AG04450 (cell line): ENCODE data around the gene HERC4. TPM values are rescaled to one million over a fixed set of nuclear protein-coding genes. Genes with fewer than 3 reads are reported as not detected.
"Not testable (repeated sequence)": the region's sequence is repeated elsewhere in the genome, so short reads cannot be mapped to it uniquely, and the experiment has no call there.

Source experiments
- CTCF ChIA-PET: fragments of 300-600, 350-600 bp; formaldehyde crosslinking; extraction: SDS; loops from one replicate; lab custom pipeline; 2022; ENCODE audit warnings: antibody characterized with exemption, inconsistent platforms; lab: Charles Lee
- POLR2A ChIA-PET: fragments of 350-600 bp; formaldehyde crosslinking; extraction: SDS; loops from one replicate; lab custom pipeline; 2021; ENCODE audit warnings: antibody characterized with exemption, inconsistent platforms; lab: Yijun Ruan, JAX
- DNase-seq: peaks from one replicate; pipeline ENCODE4 v3.0.0-alpha.2; 2011; ENCODE audit warnings: low read depth, low spot score
- H3K27ac ChIP-seq: one replicate; pipeline ENCODE4 v1.5.1; 2012; ENCODE audit warnings: low read depth, low read length, control low read depth
- H3K27me3 ChIP-seq: one replicate; pipeline ENCODE4 v1.6.0; 2012; ENCODE audit warnings: low read length; ENCODE audit not compliant: control insufficient read depth, insufficient read depth
- H3K4me3 ChIP-seq: 2 replicates; pipeline ENCODE4 v1.5.1; 2011; ENCODE audit warnings: mild to moderate bottlenecking, low read depth, low read length, control low read depth
- H3K9me3 ChIP-seq: 2 replicates; pipeline ENCODE4 v1.5.1; 2012; ENCODE audit warnings: low read length; ENCODE audit not compliant: control insufficient read depth, insufficient read depth
- CTCF ChIP-seq: IDR thresholded peaks from 2 replicates; pipeline ENCODE4 v1.5.1; 2011; ENCODE audit warnings: low read depth, low read length, control low read depth, inconsistent platforms
- polyA plus RNA-seq: library from polyadenylated mRNA; depleted of rRNA; stranded (reverse); fragments of >200 nt; gene quantifications from 2 replicates; pipeline ENCODE4 v1.2.3, GENCODE V29; 2011; rRNA removed
- small RNA-seq: library from RNA; depleted of rRNA; stranded (forward); fragments of <200 nt; gene quantifications from one replicate; pipeline ENCODE3, GENCODE V24; 2012; ENCODE audit warnings: low read depth; ENCODE audit not compliant: insufficient read length

Gene HERC4
- polyA plus RNA-seq, 1 experiment = 59.1 TPM

GRCh38 chr10:67878133-67878532, 196.9 kb downstream of the HERC4 start:
- no peak for DNase-seq
- CTCF ChIA-PET = interaction anchor here (0.7 kb wide), 2 partner anchors 23 to 180 kb away, joined by 5 to 6 read pairs; no protein-coding TSS in a partner anchor
- Histone ChIP-seq H3K27me3 (no peaks in the 10 kb centered on the region), H3K27ac (no peak overlapping the region), H3K4me3 (no peak overlapping the region), H3K9me3 (no peaks in the 10 kb centered on the region)
- no peak for TF ChIP-seq CTCF
- POLR2A ChIA-PET = interaction anchor here (0.7 kb wide), 1 partner anchor 8 kb away, joined by 5 read pairs; no protein-coding TSS in a partner anchor

- not testable (repeated sequence) for H3K9me3 ChIP-seq, H3K27ac ChIP-seq, DNase-seq, H3K27me3 ChIP-seq, H3K4me3 ChIP-seq
- ChIA-PET POLR2A (interaction anchor here (0.7 kb wide), 1 partner anchor 9 kb away, joined by 5 read pairs; no protein-coding TSS in a partner anchor), CTCF (interaction anchor here (0.7 kb wide), 2 partner anchors 22 to 179 kb away, joined by 5 to 6 read pairs; no protein-coding TSS in a partner anchor)
These were observed 197.7 kb downstream of the HERC4 start for GRCh38 chr10:67877421-67877820.

- ChIA-PET POLR2A (no interaction called here), CTCF (interaction anchor here (0.5 kb wide), 1 partner anchor 457 kb away, joined by 3 read pairs; no protein-coding TSS in a partner anchor)
- no peak overlapping the region for H3K4me3 ChIP-seq
- TF ChIP-seq CTCF = no peak
- H3K27me3 ChIP-seq = no peaks in the 10 kb centered on the region
- H3K27ac ChIP-seq = no peak overlapping the region
- no peak for DNase-seq
- H3K9me3 ChIP-seq = no peaks in the 10 kb centered on the region
These were observed 199.5 kb downstream of the HERC4 start for GRCh38 chr10:67875340-67876238.

Small RNAs within 50 kb of the gene (small RNA-seq; reads per million reads assigned to genes)
- gene RN7SL220P = not detected

Other genes with a start within 250 kb of the HERC4 start
- 6.2 and 8.3 TPM in 2 replicates for gene DNAJC12, start 237.1 kb downstream of the HERC4 start, polyA plus RNA-seq
- 12.9 and 16.9 TPM in 2 replicates for gene SIRT1, start 190.6 kb downstream of the HERC4 start, polyA plus RNA-seq
- 2.6 and 2.9 TPM in 2 replicates for gene MYPN, start 34.2 kb upstream of the HERC4 start, polyA plus RNA-seq
- 0.06 TPM in 1 of 2 replicates, not detected in the other for gene ATOH7, start 156.8 kb upstream of the HERC4 start, polyA plus RNA-seq